PC-9 (cell line): Measurements from ENCODE around the gene TAAR2. TPM values are rescaled to one million over a fixed set of nuclear protein-coding genes. Genes with fewer than 3 reads are reported as not detected.
"Not testable (repeated sequence)": the region's sequence is repeated elsewhere in the genome, so short reads cannot be mapped to it uniquely, and the experiment has no call there.

Experiments
- BruUV-seq: library from RNA; stranded (reverse); fragments of 400-500 nt; replicated peaks from 2 replicates; lab custom pipeline; 2021; lab: Mats Ljungman, UMichigan
- CTCF ChIA-PET: fragments of 300-600 bp; sonication (Branson Sonifier 250); formaldehyde crosslinking; loops from one replicate; lab custom pipeline; 2022; ENCODE audit warnings: antibody characterized with exemption; lab: Charles Lee
- POLR2A ChIA-PET: fragments of 300-600 bp; sonication (Branson Sonifier 250); formaldehyde crosslinking; loops from one replicate; lab custom pipeline; 2022; ENCODE audit warnings: antibody characterized with exemption; ENCODE audit not compliant: unreplicated experiment; lab: Charles Lee
- DNase-seq, 2 experiments: peaks; one replicate each; pipeline versions ENCODE4 v3.0.0 to v3.0.0-alpha.2; 2015 to 2022; ENCODE audit warnings: mixed read lengths in 1 of 2
- H2AFZ ChIP-seq: fragments of 200-600 bp; sonication (generic); 2 replicates; pipeline ENCODE4 v1.8.1; 2017; ENCODE audit warnings: antibody characterized with exemption
- H3F3A ChIP-seq: fragments of 200-600 bp; sonication (generic); 2 replicates; pipeline ENCODE4 v1.8.1; 2017; ENCODE audit warnings: antibody characterized with exemption, mild to moderate bottlenecking, low read depth; ENCODE audit not compliant: insufficient read depth
- H3K27ac ChIP-seq: fragments of 200-600 bp; sonication (generic); 2 replicates; pipeline ENCODE4 v1.6.1; 2016; ENCODE audit warnings: mixed run types
- H3K27me3 ChIP-seq: fragments of 200-600 bp; sonication (generic); 2 replicates; pipeline ENCODE4 v1.6.1; 2016; ENCODE audit warnings: low read depth, mixed run types; ENCODE audit not compliant: insufficient read depth
- H3K36me3 ChIP-seq: fragments of 200-600 bp; sonication (generic); 2 replicates; pipeline ENCODE4 v1.6.1; 2016; ENCODE audit warnings: low read depth, mixed run types
- H3K4me1 ChIP-seq: fragments of 200-600 bp; sonication (generic); replicated peaks from 2 replicates; pipeline ENCODE4 v1.6.1; 2016; ENCODE audit warnings: mixed run types; ENCODE audit not compliant: insufficient read depth
- H3K4me2 ChIP-seq: fragments of 200-600 bp; sonication (generic); 2 replicates; pipeline ENCODE4 v1.6.1; 2017; ENCODE audit warnings: mixed run types
- H3K4me3 ChIP-seq: fragments of 200-600 bp; sonication (generic); 2 replicates; pipeline ENCODE4 v1.6.1; 2016; ENCODE audit warnings: mixed run types
- H3K79me2 ChIP-seq: fragments of 200-600 bp; sonication (generic); 2 replicates; pipeline ENCODE4 v1.6.1; 2017; ENCODE audit warnings: low read depth, mixed run types
- H3K9me2 ChIP-seq: fragments of 200-600 bp; sonication (generic); 2 replicates; pipeline ENCODE4 v1.8.1; 2017; ENCODE audit warnings: mild to moderate bottlenecking; ENCODE audit not compliant: insufficient read depth
- H3K9me3 ChIP-seq: fragments of 200-600 bp; sonication (generic); 2 replicates; pipeline ENCODE4 v1.8.1; 2016; ENCODE audit warnings: low read depth; ENCODE audit not compliant: insufficient read depth
- H4K20me1 ChIP-seq: fragments of 200-600 bp; sonication (generic); 2 replicates; pipeline ENCODE4 v1.8.1; 2017; ENCODE audit not compliant: insufficient read depth
- CTCF ChIP-seq: fragments of 200-600 bp; sonication (generic); conservative IDR thresholded peaks from 2 replicates; pipeline ENCODE4 v1.6.1; 2017; ENCODE audit warnings: mixed run types, antibody characterized with exemption, mild to moderate bottlenecking, moderate library complexity
- EZH2 ChIP-seq: fragments of 200-600 bp; sonication (generic); IDR thresholded peaks from 2 replicates; pipeline ENCODE4 v1.8.0; 2017; ENCODE audit warnings: antibody characterized with exemption, low read depth
- intact Hi-C: fragments of 100-400 bp; cut with micrococcal nuclease; formaldehyde crosslinking; loops from one replicate; pipeline ENCODE4 v1.10.0; 2022; ENCODE audit not compliant: unreplicated experiment
- total RNA-seq: library from RNA; stranded (reverse); gene quantifications from 2 replicates; pipeline ENCODE4 v1.2.3, GENCODE V29; 2021

TAAR2 gene
- total RNA-seq, 1 experiment from 2014 or later, result not detected

- no peaks in the 10 kb centered on the region for H3K27me3 ChIP-seq
- no peak overlapping the region for H3K4me3 ChIP-seq
- H3K9me2 ChIP-seq, result no peaks in the 10 kb centered on the region
- intact Hi-C loops, result no loop called here
- H3K9me3 ChIP-seq, result peaks cover 10% of the 10 kb centered on the region; the same call in 1 of the 2 replicates
- H3K36me3 ChIP-seq, result no peaks in the 10 kb centered on the region
- H3K4me2 ChIP-seq, result 0 out of 2 replicates have a peak overlapping the region, but pooled peaks have one; percentile 4
- no TSS peak for BruUV-seq
- no peak for TF ChIP-seq EZH2
- no peak for TF ChIP-seq CTCF
- H4K20me1 ChIP-seq, result no peaks in the 10 kb centered on the region
- H2AFZ ChIP-seq, result no peak overlapping the region
- H3K4me1 ChIP-seq, result peaks cover 26% of the 10 kb centered on the region
- peak overlapping the region; percentile 48 for H3K27ac ChIP-seq
- POLR2A ChIA-PET, result no interaction called here
- no peaks in the 10 kb centered on the region for H3K79me2 ChIP-seq
- CTCF ChIA-PET, result no interaction called here
- DNase-seq, result no peak
- H3F3A ChIP-seq, result peaks cover 7% of the 10 kb centered on the region; the same call in 1 of the 2 replicates
These were observed 24.8 kb upstream of the TAAR2 start for GRCh38 chr6:132648828-132649227.

- BruUV-seq, result no TSS peak
- CTCF ChIA-PET, result no interaction called here
- intact Hi-C loops, result no loop called here
These were observed 24.3 kb upstream of the TAAR2 start for GRCh38 chr6:132648356-132648755.

GRCh38 chr6:132643547-132643946, 19.5 kb upstream of the TAAR2 start:
- no peak for DNase-seq
- ChIA-PET CTCF (no interaction called here), POLR2A (no interaction called here)
- no peak overlapping the region for H3K4me3 ChIP-seq
- peaks cover 6% of the 10 kb centered on the region; the same call in 1 of the 2 replicates for H3F3A ChIP-seq
- peaks cover 4% of the 10 kb centered on the region; the same call in 1 of the 2 replicates for H3K9me3 ChIP-seq
- no TSS peak for BruUV-seq
- H3K27ac ChIP-seq, result no peak overlapping the region
- H3K27me3 ChIP-seq, result no peaks in the 10 kb centered on the region
- no peaks in the 10 kb centered on the region for H3K79me2 ChIP-seq
- no peaks in the 10 kb centered on the region for H3K9me2 ChIP-seq
- H2AFZ ChIP-seq, result no peak overlapping the region
- peaks cover 8% of the 10 kb centered on the region for H3K4me1 ChIP-seq
- no peaks in the 10 kb centered on the region for H4K20me1 ChIP-seq
- no peaks in the 10 kb centered on the region for H3K36me3 ChIP-seq
- TF ChIP-seq CTCF (no peak), EZH2 (no peak)
- no peak overlapping the region for H3K4me2 ChIP-seq
- intact Hi-C loops, result no loop called here

More at GRCh38 chr6:132648356-132648755, 24.3 kb upstream of the TAAR2 start:
- Histone ChIP-seq H3K9me2 (no peaks in the 10 kb centered on the region), H3K4me3 (no peak overlapping the region), H2AFZ (peak overlapping the region; percentile 55), H3K27me3 (no peaks in the 10 kb centered on the region), H3K4me2 (0 out of 2 replicates have a peak overlapping the region, but pooled peaks have one; percentile 4), H3K79me2 (no peaks in the 10 kb centered on the region), H3K27ac (peak overlapping the region; percentile 48), H4K20me1 (no peaks in the 10 kb centered on the region), H3K4me1 (peaks cover 26% of the 10 kb centered on the region), H3K9me3 (peaks cover 10% of the 10 kb centered on the region; the same call in 1 of the 2 replicates), H3K36me3 (no peaks in the 10 kb centered on the region), H3F3A (peaks cover 7% of the 10 kb centered on the region; the same call in 1 of the 2 replicates)
- TF ChIP-seq EZH2, result no peak
- TF ChIP-seq CTCF, result no peak
- POLR2A ChIA-PET, result interaction anchor here (0.6 kb wide), 2 partner anchors 23 to 27 kb away, joined by 3 to 4 read pairs; no protein-coding TSS in a partner anchor
- peak in 1 of 2 experiments; percentile 65 for DNase-seq

- BruUV-seq, H4K20me1 ChIP-seq, DNase-seq, H3K27ac ChIP-seq, H3K79me2 ChIP-seq, H3K4me1 ChIP-seq, H3K9me2 ChIP-seq, H3K4me3 ChIP-seq, POLR2A ChIA-PET, H3K9me3 ChIP-seq, H3F3A ChIP-seq, intact Hi-C loops, H3K27me3 ChIP-seq, H3K4me2 ChIP-seq, H3K36me3 ChIP-seq, H2AFZ ChIP-seq, CTCF ChIA-PET: not testable (repeated sequence)
These were observed 13.1 kb upstream of the TAAR2 start for GRCh38 chr6:132637135-132637534.

GRCh38 chr6:132635906-132636305, 11.8 kb upstream of the TAAR2 start:
- H3K27ac ChIP-seq, H3K36me3 ChIP-seq, DNase-seq, H3K4me3 ChIP-seq, H3K27me3 ChIP-seq, H3K79me2 ChIP-seq, H3K9me3 ChIP-seq, BruUV-seq, H3K9me2 ChIP-seq, H3F3A ChIP-seq, POLR2A ChIA-PET, intact Hi-C loops, H2AFZ ChIP-seq, H3K4me2 ChIP-seq, H4K20me1 ChIP-seq, CTCF ChIA-PET, H3K4me1 ChIP-seq: not testable (repeated sequence)
